Fibroblast of skin of abdomen (primary cell): ENCODE measurements around the gene CHRNB1.

Source experiments
- DNase-seq: peaks from one replicate; pipeline ENCODE4 v3.0.0-alpha.2; 2013

Gene CHRNB1

GRCh38 chr17:7438656-7439460 is 6.0 kb upstream of the CHRNB1 start:
- no peak for DNase-seq

GRCh38 chr17:7439462-7440112 is 5.3 kb upstream of the CHRNB1 start, which contains the start of gene FGF11:
TSS of gene FGF11 (plus strand) at chr17:7439512. CDS start at chr17:7439621, 109 bp downstream.
- DNase-seq: no peak

DNA sequence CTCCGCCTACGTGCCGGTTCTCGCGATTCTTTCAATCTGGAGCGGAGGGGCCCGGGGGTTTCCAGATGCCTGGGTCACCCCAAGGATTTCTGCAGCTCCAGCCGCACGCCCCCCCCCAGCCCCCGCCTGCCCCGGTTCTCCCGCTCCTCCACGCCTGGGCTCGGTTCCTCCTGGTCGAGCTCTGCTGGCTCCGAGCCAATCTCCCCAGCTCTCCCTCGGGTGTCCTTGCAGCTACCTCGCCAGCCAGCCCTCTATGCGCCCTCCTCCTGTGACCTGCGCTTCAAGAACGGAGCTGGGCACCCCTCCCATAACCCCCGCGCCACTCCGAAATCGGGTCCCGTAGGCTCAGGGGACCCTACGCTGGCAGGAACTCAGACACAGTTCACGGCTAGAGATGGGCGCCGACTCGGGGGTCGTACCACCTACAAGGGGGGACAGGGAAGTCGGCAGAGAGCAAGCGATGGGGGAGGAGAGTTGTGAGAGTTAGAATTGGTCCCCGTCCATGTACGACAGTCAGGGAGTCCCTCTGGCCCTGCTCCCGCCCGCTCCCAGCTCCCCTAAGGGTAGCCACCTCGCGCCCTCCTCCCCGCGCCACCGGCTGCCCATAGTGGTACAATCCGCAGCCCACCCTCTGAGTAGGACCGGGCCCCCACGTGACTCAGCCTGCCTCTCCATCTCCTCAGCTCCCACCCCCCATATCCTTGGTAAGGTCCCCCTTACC is 4.6 kb upstream of the CHRNB1 start:
- DNase-seq: peak; percentile 48

DNA sequence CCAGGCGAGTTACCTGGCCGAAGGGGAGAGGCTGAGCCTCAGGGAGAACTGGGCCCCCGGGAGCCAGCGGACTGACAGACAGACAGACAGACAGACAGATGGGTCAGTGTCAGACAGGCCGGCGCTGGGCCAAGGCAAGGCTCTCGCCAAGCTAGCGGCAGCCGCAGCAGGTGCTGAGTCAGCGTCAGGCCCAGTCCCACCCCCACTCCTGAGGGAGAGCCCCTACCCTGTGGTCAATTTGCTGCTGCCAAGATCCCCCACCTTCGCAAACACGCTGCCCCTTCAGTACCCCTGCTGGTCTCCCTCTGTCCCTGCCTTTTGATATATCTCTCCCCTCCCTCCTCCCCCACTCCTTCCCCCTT is 4.0 kb upstream of the CHRNB1 start:
- DNase-seq: peak; percentile 63

DNA sequence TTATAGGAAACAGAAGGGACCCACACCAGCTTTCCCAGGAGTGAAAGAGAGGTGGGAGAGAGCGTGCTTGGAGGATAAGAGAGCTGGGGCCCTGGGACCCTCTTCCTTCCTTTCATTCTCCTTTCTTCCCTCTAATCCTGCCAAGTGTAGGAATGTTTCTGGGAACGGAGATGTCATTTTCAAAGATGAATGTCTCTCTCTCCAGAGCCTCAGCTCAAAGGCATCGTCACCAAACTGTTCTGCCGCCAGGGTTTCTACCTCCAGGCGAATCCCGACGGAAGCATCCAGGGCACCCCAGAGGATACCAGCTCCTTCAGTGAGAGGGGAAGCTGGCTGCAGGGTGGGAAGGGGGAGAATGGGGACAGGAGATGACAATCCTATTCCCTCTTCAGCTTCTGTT is 3.6 kb upstream of the CHRNB1 start:
- DNase-seq: peak; percentile 43

DNA sequence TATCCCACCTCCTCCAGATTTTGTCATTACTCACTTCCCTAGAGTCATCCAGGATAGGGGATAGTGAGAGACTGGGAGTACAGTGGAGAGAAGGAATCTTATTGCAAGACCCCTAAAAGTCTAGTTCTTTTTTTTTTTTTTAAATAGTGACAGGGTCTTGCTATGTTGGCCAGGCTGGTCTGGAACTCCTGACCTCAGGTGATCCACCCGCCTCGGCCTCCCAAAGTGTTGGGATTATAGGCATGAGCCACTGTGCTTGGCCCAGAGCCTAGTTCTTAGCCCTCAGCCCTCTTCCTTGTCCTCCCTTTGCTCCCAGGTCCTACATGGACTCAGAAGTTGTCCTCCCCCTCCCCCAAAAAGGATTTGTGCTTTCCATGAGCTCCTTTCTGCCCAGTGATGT is 2.7 kb upstream of the CHRNB1 start:
- DNase-seq: no peak

- DNase-seq: peak; percentile 53
Observed at GRCh38 chr17:7443499-7444485, 1.1 kb upstream of the CHRNB1 start.

- no peak for DNase-seq
Observed at GRCh38 chr17:7445619-7445968, 733 bp downstream of the CHRNB1 start.

DNA sequence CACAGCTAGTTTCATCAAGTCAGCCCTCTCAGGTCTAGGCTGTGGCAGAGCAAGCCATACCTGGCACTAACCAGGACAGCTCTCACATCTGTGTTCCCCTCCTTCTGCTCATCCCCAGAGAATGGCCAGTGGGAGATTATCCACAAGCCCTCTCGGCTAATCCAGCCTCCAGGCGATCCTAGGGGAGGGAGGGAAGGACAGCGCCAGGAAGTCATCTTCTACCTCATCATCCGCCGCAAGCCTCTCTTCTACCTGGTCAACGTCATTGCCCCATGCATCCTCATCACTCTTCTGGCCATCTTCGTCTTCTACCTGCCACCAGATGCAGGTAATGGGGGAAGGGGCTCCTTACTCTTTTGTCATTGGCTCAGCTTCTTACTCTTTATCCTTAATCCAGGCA is 3.6 kb downstream of the CHRNB1 start:
- DNase-seq: no peak

DNA sequence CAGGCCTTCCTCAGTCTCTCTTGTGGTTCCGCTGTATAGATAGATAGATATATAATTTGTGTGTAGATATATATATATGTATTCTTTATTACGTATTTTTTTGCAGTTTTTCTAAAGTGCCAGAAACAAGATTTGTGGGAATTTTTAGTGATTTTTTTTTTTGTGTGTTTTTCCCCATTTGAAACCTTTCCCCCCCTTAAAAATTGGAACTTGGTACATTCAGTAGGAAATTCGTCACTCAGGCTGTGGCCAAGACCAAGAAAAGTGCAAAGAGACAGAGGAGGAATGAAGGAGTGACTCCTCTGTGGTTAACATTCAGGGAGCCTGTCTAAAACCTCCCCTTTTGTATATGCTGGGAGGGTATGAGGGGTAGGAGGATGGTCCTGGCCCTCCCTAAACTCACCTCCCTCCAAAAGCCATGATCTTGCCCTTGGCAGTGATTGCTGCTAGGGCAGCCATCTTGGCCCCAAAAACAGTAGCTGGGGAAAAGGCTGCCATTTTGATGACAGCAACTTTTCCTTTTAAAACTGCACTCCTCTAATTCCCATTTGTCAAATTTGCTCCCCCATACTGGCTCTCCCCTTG is 15.2 kb downstream of the CHRNB1 start:
- no peak for DNase-seq

DNA sequence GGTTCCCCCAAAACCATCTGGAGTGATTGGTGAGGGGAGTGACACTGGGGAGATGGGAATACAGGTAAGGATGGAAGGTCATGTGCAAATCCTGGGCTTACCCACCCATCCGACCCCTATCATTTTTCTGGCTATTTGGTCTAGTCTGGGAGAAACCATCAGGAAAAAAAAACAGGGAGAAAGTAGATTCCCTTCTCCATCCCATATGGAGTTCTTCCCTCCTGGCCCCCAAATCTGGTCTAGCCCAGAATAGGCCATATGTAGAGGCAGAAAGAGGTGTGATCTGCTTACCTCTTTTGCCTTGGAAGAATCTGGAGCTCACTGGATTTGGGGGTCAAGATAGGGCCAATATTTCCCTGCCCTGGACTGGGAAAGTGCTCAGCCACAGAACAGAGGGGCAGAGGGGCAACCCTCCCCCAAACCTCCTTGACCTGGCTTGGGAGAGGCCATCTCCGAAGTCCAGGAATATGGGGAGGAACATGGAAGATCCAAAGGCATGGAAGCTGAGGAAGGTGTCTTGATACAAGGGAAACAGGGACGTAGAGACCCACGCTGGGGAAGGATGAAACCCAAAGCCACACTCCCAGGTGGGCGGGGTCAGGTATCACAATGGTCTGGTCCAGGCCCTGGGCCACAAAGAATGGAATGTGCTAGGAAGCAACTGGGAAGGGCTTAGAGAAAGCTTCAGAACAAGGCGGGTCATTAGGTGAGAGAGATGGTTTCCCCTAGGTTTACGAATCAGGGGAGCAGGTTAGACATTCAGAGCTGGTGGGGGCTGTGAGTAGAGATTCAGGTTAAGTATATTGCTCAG is 16.2 kb downstream of the CHRNB1 start:
- no peak for DNase-seq

DNA sequence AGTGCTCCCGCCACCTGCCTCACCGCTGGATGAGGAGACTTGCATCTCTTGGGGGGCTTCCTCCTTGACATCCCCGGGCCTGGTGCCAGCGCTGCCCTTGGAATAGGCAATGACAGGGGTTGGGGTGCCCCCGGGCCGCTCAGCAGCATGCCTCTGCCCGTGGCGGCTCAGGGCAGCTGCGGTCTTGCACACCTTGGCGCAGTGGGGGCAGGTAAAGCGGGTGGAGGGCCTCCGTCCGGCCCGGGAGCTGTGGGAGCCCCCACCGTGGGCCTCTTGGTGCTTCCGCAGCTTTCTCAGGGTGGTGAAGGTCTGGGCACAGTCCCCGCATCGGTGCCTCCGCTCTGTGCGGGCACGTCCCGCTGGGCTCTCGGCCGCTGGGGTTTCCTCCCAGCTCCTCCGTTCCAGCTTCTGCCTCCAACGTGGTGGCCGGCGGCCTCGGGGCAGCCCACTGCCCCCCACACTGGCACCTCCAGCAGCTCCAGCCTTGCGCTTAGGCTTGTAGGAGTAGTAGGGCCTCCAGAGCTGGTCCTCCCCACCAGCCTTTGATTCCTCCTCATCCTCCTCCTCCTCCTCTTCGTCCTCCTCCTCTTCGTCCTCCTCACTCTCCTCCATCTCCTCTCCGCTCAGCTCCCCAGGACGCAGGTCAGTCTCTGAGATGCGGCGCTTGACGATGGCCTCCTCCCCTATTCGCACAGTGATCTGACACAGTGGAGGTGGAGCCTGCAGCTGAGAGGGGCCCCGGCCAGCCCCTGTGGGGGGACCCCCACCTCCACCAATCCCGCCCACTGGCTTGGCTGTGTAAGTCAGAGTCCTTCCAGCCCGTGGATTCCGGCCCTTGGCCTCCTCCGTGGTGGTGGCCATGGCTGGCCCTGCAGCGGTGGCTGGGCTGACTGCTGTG is 17.9 kb downstream of the CHRNB1 start:
- DNase-seq: no peak

- DNase-seq: no peak
Observed at GRCh38 chr17:7463372-7463846, 18.5 kb downstream of the CHRNB1 start.

DNA sequence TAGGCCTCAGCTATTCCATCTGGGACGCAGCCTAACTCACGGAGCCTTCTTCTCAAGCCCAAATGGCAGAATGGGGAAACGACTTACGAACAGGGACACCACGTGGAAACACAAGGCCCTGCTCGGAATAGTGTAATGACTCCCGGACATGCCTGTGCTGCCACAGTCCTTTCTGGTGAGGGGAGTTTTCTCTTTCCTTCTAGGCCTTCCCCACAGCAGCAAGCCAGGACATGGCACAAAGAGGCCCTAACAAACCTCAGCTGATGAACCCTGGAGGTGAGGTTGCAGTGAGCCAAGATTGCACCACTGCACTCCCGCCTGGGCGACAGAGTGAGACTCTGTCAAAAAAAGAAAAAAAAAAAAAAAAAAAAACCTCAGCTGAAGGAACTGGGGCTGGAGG is 19.2 kb downstream of the CHRNB1 start:
- no peak for DNase-seq

GRCh38 chr17:7465597-7466275 is 20.9 kb downstream of the CHRNB1 start:
- DNase-seq: no peak

- DNase-seq: no peak
Observed at GRCh38 chr17:7466318-7466638, 21.4 kb downstream of the CHRNB1 start.

- DNase-seq: no peak
Observed at GRCh38 chr17:7466639-7467341, 21.9 kb downstream of the CHRNB1 start.

GRCh38 chr17:7467498-7467897 is 22.6 kb downstream of the CHRNB1 start:
- no peak for DNase-seq

GRCh38 chr17:7468290-7468689 is 23.4 kb downstream of the CHRNB1 start:
- no peak for DNase-seq
